ENCODE data around the gene PTPRN2.
"Not testable (repeated sequence)": the region's sequence is repeated elsewhere in the genome, so short reads cannot be mapped to it uniquely, and the experiment has no call there.

The PTPRN2 gene

DNA sequence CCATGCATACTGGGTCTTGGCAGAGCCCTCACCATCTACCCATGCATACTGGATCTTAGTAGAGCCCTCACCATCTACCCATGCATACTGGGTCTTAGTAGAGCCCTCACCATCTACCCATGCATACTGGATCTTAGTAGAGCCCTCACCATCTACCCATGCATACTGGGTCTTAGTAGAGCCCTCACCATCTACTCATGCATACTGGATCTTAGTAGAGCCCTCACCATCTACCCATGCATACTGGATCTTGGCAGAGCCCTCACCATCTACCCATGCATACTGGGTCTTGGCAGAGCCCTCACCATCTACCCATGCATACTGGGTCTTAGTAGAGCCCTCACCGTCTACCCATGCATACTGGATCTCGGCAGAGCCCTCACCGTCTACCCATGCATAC is 890.3 kb downstream of the PTPRN2 start:
- not testable (repeated sequence) for H3K36me3 ChIP-seq (ENCODE audit: control insufficient read depth, insufficient read depth, low read length); H3K9ac ChIP-seq (ENCODE audit: low read length); H3K4me3 ChIP-seq (ENCODE audit: low read length); H3K9me3 ChIP-seq (ENCODE audit: control insufficient read depth, low read length); H3K4me1 ChIP-seq (ENCODE audit: control insufficient read depth, insufficient read depth, low read length)
- peaks cover 20% of the 10 kb centered on the region for H3K27me3 ChIP-seq (ENCODE audit: control insufficient read depth, insufficient read depth, low read length)

DNA sequence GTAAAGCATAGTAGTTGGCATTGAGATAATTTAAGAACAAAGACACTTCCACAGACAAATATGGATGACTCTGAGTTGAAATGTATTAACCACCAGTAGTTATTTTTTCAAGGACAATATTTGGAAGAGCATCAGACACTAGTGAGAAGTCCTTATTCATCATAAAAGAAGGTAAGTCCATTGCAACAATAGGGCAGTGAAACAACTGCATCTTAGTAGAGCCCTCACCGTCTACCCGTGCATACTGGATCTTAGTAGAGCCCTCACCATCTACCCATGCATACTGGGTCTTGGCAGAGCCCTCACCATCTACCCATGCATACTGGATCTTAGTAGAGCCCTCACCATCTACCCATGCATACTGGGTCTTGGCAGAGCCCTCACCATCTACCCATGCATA is 892.0 kb downstream of the PTPRN2 start:
- Histone ChIP-seq H3K27me3 (ENCODE audit: control insufficient read depth, insufficient read depth, low read length) (peaks cover 30% of the 10 kb centered on the region), H3K4me1 (ENCODE audit: control insufficient read depth, insufficient read depth, low read length) (peaks cover 13% of the 10 kb centered on the region)
- H3K9me3 ChIP-seq (ENCODE audit: control insufficient read depth, low read length); H3K4me3 ChIP-seq (ENCODE audit: low read length); H3K36me3 ChIP-seq (ENCODE audit: control insufficient read depth, insufficient read depth, low read length); H3K9ac ChIP-seq (ENCODE audit: low read length): not testable (repeated sequence)

DNA sequence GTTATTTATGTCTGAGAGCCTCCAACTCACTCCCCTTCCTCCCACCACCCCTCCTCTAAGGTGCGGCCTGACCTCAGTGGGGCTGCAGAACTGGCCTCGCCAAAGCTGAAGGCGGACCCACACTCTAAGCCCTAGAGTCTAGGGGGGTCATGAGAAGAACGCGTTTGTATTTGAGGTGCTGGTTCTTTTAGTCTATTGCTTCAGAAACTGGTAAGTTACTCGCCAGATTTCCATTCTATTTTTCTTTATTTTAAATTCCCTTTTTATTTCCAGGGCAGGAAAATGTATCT is 893.3 kb downstream of the PTPRN2 start:
- no peak overlapping the region for H3K4me3 ChIP-seq (ENCODE audit: low read length)
- H3K9ac ChIP-seq (ENCODE audit: low read length), result no peak overlapping the region
- no peaks in the 10 kb centered on the region for H3K9me3 ChIP-seq (ENCODE audit: control insufficient read depth, low read length)
- peaks cover 20% of the 10 kb centered on the region for H3K4me1 ChIP-seq (ENCODE audit: control insufficient read depth, insufficient read depth, low read length)
- no peaks in the 10 kb centered on the region for H3K36me3 ChIP-seq (ENCODE audit: control insufficient read depth, insufficient read depth, low read length)
- peaks cover 42% of the 10 kb centered on the region for H3K27me3 ChIP-seq (ENCODE audit: control insufficient read depth, insufficient read depth, low read length)

DNA sequence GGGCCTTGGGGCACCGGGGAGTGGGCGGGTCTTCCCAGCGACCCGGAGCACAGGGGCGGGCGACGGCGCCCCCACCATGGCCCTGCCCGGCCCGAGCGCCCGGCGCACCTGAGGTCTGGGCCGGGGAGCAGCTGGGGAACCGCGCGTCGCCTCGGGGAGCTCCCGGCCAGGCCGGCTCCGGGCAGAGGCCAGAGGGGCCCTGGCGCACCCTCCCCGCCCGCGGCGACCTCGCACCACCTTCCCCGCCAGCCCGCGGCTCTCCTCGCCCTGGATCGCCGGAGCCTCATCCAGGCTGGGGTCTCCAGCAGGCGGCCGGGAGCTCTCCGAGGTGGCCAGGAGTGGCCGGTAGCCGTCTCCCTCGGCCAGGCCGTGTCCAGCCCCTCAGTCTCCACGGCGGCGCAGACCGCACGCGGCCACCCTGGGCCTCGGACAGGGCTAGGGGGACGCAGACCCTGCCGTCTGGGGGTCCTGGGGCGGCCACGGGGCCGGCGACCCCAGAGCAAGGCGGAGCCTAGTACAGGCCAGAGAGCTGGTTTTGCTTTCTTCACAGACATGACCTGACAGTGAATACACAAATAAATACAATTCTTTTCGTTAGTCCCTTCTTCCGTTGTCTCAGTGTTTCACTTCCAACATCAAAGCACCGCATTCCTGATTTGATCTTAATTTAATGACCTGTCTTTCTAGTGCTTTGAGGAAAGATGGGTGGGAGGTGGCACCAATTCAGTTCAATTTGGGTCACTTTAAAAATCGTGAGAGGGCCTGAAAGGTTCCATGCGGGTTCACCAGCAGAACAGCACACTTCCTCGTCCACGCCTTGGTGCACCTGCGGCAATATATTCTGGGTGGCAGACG is 893.9 kb downstream of the PTPRN2 start:
- Histone ChIP-seq H3K4me3 (ENCODE audit: low read length) (no peak overlapping the region), H3K9me3 (ENCODE audit: control insufficient read depth, low read length) (no peaks in the 10 kb centered on the region), H3K4me1 (ENCODE audit: control insufficient read depth, insufficient read depth, low read length) (peaks cover 22% of the 10 kb centered on the region), H3K27me3 (ENCODE audit: control insufficient read depth, insufficient read depth, low read length) (peaks cover 47% of the 10 kb centered on the region), H3K9ac (ENCODE audit: low read length) (no peak overlapping the region), H3K36me3 (ENCODE audit: control insufficient read depth, insufficient read depth, low read length) (no peaks in the 10 kb centered on the region)

DNA sequence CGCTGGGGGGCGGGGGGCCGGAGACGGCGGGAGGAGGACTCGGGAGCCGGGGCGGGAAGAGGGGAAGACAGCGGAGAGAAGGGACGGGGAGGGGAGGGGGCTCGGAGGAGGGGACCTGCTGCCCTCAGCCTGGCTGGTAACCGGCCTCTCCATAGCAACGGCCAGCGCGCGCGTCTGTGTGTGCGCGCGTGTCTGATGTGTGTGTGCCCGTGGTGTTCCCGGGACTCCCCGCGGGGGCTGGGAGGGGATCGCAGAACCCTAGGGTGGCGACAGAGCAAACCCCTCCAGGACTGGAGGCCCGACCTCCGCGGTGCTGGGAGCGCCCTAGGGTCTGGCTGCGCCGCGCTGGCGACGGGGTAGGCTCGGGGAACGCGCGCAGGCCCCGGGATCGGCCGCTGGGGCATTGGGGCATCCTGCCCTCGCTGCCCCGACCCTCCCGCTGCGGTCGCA is 894.5 kb downstream of the PTPRN2 start:
- H3K27me3 ChIP-seq (ENCODE audit: control insufficient read depth, insufficient read depth, low read length), result peaks cover 53% of the 10 kb centered on the region
- no peaks in the 10 kb centered on the region for H3K9me3 ChIP-seq (ENCODE audit: control insufficient read depth, low read length)
- H3K4me3 ChIP-seq (ENCODE audit: low read length), result no peak overlapping the region
- H3K9ac ChIP-seq (ENCODE audit: low read length), result no peak overlapping the region
- no peaks in the 10 kb centered on the region for H3K36me3 ChIP-seq (ENCODE audit: control insufficient read depth, insufficient read depth, low read length)
- peaks cover 22% of the 10 kb centered on the region for H3K4me1 ChIP-seq (ENCODE audit: control insufficient read depth, insufficient read depth, low read length)

DNA sequence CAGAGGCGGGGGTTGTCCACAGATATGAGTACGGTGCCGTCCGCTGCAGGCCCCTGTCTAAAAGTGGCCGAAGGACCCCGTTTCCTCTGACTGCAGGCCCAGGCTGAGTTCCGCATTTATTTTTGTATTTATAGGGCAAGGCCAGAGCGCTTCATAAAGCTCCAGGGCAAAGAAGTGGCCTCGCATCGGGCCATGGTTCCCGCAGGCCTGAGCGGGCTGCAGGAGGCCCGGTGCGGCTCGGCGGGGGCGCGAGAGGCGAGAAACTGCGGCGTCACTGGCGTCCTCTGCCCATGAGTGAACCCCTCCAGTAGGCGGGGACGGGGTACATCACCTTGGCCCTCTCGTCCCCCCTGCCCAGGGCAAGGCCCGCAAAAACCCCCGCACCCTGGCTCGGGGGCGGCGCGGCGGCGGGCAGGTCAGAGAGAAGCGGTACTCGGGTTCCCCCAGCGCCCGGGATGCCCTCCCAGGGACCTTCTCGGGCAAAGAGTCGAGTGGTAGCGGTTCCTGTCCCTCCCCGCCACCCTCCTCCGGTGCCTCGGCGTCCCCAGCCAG is 895.1 kb downstream of the PTPRN2 start:
- Histone ChIP-seq H3K4me1 (ENCODE audit: control insufficient read depth, insufficient read depth, low read length) (peaks cover 22% of the 10 kb centered on the region), H3K27me3 (ENCODE audit: control insufficient read depth, insufficient read depth, low read length) (peaks cover 57% of the 10 kb centered on the region), H3K9ac (ENCODE audit: low read length) (no peak overlapping the region), H3K36me3 (ENCODE audit: control insufficient read depth, insufficient read depth, low read length) (no peaks in the 10 kb centered on the region), H3K9me3 (ENCODE audit: control insufficient read depth, low read length) (no peaks in the 10 kb centered on the region), H3K4me3 (ENCODE audit: low read length) (no peak overlapping the region)

DNA sequence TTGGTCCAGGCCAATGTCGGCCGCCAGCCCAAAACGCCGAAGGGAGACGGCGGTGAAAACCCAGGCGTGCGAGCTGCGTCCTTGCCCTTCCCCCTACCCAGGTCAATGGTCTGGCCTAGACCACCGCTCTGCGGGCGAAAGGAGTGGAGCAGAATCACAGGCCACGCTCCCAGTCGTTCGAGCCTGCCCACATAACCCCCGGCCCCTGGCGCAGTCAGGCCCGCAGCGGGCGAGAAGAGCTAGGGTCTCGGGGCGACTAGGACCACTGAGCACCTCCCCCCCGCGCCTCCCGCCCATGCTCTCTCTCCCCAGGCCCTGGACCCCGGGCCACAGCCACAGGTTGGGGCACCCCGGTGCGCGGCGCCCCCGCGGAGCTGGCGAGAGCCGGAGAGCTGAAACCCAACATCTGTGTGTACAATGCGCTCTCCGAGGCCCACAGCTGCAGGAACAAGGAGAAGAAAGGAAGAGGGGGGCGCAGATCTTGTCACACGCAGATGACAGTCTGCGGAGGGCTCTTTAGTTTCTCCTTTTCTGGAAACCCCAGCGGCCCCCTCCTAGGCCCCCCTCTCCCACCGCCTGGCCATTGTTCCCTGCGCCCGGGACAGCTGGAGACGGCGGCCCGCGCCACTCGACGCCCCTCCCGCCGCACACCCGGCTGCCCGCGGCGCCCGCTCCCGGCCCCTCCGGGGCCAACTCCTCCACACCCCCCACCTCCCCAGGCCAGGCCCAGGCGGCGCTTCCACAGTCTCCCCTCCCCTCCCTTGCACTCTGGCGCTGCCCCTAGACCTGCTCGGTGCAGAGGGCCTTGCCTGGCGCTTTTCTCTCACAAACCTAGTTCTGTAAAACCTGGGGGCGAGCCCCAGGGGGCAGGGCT is 895.8 kb downstream of the PTPRN2 start:
- Histone ChIP-seq H3K4me3 (ENCODE audit: low read length) (no peak overlapping the region), H3K9ac (ENCODE audit: low read length) (peak overlapping the region; percentile 34), H3K27me3 (ENCODE audit: control insufficient read depth, insufficient read depth, low read length) (peaks cover 62% of the 10 kb centered on the region), H3K4me1 (ENCODE audit: control insufficient read depth, insufficient read depth, low read length) (peaks cover 22% of the 10 kb centered on the region), H3K9me3 (ENCODE audit: control insufficient read depth, low read length) (no peaks in the 10 kb centered on the region), H3K36me3 (ENCODE audit: control insufficient read depth, insufficient read depth, low read length) (no peaks in the 10 kb centered on the region)

DNA sequence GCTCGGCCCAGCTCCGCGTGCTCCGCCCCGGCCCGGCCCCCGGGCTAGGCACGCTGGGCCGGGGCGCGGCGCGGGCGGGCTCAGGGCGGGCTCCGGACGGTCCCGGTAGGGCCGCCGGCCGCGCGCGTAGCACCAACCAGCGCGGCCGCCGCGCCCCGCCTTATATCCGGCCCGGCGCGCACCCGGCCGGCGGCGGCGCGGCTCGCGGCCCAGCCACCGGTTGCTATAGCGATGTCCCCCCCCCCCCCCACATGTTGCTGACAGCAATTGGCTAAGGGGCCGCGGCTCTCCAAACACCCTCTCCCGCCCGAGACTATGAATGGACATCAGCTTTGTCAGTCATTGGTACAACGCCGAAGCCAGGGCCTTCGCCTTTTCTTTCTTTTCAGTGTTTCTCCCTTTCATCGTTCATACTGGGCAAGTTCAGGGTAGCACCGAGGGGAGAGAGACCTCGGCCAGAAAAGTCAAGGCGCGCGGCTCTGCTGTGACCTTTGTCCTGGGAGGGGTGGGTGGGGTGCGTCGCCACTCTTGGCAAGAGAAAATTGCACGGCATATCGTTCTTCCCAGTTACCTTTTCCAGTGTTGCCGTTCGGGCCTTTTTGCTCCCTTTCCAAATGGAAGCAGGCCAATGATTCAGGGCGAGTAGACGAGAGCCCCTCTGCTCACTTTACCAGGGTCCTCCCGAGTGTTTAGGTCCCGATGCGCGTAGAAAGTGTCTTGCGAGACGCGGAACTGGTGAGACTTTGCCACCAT is 896.6 kb downstream of the PTPRN2 start:
- no peaks in the 10 kb centered on the region for H3K9me3 ChIP-seq (ENCODE audit: control insufficient read depth, low read length)
- H3K36me3 ChIP-seq (ENCODE audit: control insufficient read depth, insufficient read depth, low read length), result no peaks in the 10 kb centered on the region
- H3K27me3 ChIP-seq (ENCODE audit: control insufficient read depth, insufficient read depth, low read length), result peaks cover 70% of the 10 kb centered on the region
- peak overlapping the region; percentile 34 for H3K9ac ChIP-seq (ENCODE audit: low read length)
- H3K4me1 ChIP-seq (ENCODE audit: control insufficient read depth, insufficient read depth, low read length), result peaks cover 22% of the 10 kb centered on the region
- H3K4me3 ChIP-seq (ENCODE audit: low read length), result no peak overlapping the region

DNA sequence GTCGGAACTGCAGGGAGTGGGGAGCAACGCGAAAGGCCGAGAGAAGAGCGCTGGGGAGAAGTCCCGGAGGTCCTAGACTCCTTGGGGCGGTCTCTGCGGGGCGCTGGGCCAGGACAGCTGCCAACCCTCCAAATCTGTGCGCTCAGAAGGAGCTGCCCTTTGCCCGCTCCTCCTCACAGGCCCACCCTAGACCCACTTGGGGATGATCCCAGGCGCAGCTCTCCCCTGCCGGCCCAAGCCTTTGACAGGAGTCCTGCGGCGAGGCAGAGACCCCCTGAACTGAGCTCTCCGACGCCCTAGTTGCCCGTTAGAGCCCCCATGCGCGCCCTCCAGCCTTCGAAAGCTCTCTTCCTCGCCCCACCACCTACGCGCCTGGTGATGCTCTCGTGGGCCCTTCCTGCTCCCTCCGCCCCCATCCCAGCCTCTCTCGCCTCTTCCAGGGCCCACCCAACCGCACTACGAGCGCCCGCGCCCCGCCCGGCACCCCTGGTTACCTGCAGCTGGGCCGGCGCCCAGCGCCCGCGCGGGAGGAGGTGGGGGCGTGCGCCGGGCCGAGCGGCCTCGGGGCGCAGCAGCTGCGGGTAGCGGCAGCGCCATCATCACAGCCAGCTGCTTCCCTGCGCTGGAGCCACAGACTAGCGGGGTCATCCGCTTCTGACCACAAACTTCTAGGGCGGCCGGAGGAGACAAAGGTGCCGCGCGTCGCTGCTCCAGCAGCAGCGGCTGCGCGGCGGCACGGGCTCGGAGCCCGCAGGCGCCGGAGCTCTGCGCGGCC is 897.4 kb downstream of the PTPRN2 start:
- H3K4me1 ChIP-seq (ENCODE audit: control insufficient read depth, insufficient read depth, low read length), result peaks cover 22% of the 10 kb centered on the region
- H3K9me3 ChIP-seq (ENCODE audit: control insufficient read depth, low read length), result no peaks in the 10 kb centered on the region
- peaks cover 78% of the 10 kb centered on the region for H3K27me3 ChIP-seq (ENCODE audit: control insufficient read depth, insufficient read depth, low read length)
- no peak overlapping the region for H3K4me3 ChIP-seq (ENCODE audit: low read length)
- peak overlapping the region; percentile 22 for H3K9ac ChIP-seq (ENCODE audit: low read length)
- no peaks in the 10 kb centered on the region for H3K36me3 ChIP-seq (ENCODE audit: control insufficient read depth, insufficient read depth, low read length)

DNA sequence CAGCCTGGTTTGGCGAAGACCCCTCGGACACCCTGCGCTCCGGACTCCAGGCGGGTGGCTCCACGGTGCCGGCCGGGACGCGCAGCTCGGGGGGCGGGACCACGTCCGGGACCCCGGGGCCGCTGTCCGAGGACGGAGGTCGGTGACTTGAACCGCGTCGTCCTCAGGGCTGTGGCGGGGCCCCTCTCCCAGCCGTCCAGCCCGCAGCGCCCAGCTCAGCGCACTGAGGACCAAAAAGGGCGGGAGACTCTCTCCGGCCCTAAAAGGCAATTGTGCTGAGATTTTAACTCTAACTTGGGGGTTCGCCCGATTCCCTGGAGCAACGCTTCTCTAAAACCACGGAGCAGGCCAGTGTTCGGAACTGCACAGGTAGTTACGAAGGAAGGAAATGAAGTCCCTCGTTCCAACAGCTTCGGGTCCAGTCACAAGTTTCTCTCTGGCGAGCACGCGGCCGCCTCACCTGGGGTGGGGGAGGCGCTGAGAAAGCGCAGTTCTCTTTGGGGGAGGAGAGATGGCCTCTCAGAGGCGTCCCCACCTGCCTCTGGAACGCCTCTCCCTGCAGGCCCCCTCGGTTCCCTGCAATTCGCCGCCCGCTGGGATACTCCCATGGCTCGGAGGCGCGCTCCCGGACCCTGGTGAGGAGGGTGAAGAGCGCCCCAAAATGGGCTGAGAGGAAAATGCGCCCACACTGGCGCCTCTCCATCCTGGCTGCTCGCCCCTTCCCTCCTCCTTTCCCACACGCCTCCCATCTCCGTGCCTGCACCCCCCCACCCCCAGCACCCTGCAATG is 898.2 kb downstream of the PTPRN2 start:
- Histone ChIP-seq H3K9ac (ENCODE audit: low read length) (no peak overlapping the region), H3K36me3 (ENCODE audit: control insufficient read depth, insufficient read depth, low read length) (no peaks in the 10 kb centered on the region), H3K27me3 (ENCODE audit: control insufficient read depth, insufficient read depth, low read length) (peaks cover 84% of the 10 kb centered on the region), H3K4me3 (ENCODE audit: low read length) (no peak overlapping the region), H3K9me3 (ENCODE audit: control insufficient read depth, low read length) (no peaks in the 10 kb centered on the region), H3K4me1 (ENCODE audit: control insufficient read depth, insufficient read depth, low read length) (peaks cover 22% of the 10 kb centered on the region)

All from mucosa of stomach (tissue), 1 donor.